Measurements from ENCODE around the gene DSCAML1.

DSCAML1 gene

GRCh38 chr11:117454564-117454917 is 342.5 kb downstream of the DSCAML1 start:
- Histone ChIP-seq H3K36me3 (replicated peaks) (no peaks in the 10 kb centered on the region), H3K27ac (no peak overlapping the region), H3K27me3 (replicated peaks) (no peaks in the 10 kb centered on the region), H3K4me3 (ENCODE audit: low read depth, low read length) (no peak overlapping the region)
- no peak for DNase-seq
- in situ Hi-C loops (cut with HindIII; ENCODE audit: low pct_ligation_motif_present, low sequenced_read_pairs): no loop called here
- TF ChIP-seq CTCF (IDR thresholded peaks at IDR 0.05; ENCODE audit: low read depth, low read length, missing control alignments): no peak

GRCh38 chr11:117453886-117454563 is 343.0 kb downstream of the DSCAML1 start:
- Histone ChIP-seq H3K4me3 (ENCODE audit: low read depth, low read length) (no peak overlapping the region), H3K27ac (no peak overlapping the region), H3K36me3 (replicated peaks) (no peaks in the 10 kb centered on the region), H3K27me3 (replicated peaks) (no peaks in the 10 kb centered on the region)
- no peak for TF ChIP-seq CTCF (IDR thresholded peaks at IDR 0.05; ENCODE audit: low read depth, low read length, missing control alignments)
- DNase-seq: no peak
- in situ Hi-C loops (cut with HindIII; ENCODE audit: low pct_ligation_motif_present, low sequenced_read_pairs): no loop called here

DNA sequence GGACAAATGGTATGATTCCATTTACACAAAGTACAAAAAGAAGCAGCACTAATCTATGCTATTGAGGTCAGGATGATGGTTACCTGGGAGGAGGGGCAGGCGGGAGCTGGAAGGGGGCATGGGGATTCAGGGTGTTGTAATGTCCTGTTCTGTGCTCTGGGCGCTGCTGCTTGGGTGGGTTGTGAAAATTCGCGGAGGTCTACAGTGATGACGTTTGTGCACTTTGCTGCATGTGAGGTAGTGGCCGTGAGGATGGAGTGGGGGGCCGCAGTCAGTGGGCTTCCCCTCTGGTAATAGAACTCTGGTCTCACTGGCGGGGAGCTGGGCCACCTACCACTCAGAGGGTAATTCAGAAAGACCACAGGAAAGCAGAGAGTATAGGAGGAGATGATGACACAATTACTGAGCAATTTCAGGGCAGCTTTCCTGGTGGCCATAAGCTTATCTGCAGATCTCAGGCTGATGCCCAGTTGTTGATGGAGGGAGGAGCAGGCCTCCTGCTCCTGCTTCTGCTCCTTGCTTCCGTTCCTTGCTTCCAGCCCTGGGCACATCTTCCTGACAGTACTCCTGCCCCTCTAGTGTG is 347.8 kb downstream of the DSCAML1 start:
- Histone ChIP-seq H3K36me3 (replicated peaks) (no peaks in the 10 kb centered on the region), H3K27ac (no peak overlapping the region), H3K27me3 (replicated peaks) (peaks cover 8% of the 10 kb centered on the region), H3K4me3 (ENCODE audit: low read depth, low read length) (no peak overlapping the region)
- no peak for DNase-seq
- in situ Hi-C loops (cut with HindIII; ENCODE audit: low pct_ligation_motif_present, low sequenced_read_pairs): loop anchor here (25.0 kb wide), 1 partner anchor 363 kb away; the partner anchor contains the start of gene FXYD2
- no peak for TF ChIP-seq CTCF (IDR thresholded peaks at IDR 0.05; ENCODE audit: low read depth, low read length, missing control alignments)

DNA sequence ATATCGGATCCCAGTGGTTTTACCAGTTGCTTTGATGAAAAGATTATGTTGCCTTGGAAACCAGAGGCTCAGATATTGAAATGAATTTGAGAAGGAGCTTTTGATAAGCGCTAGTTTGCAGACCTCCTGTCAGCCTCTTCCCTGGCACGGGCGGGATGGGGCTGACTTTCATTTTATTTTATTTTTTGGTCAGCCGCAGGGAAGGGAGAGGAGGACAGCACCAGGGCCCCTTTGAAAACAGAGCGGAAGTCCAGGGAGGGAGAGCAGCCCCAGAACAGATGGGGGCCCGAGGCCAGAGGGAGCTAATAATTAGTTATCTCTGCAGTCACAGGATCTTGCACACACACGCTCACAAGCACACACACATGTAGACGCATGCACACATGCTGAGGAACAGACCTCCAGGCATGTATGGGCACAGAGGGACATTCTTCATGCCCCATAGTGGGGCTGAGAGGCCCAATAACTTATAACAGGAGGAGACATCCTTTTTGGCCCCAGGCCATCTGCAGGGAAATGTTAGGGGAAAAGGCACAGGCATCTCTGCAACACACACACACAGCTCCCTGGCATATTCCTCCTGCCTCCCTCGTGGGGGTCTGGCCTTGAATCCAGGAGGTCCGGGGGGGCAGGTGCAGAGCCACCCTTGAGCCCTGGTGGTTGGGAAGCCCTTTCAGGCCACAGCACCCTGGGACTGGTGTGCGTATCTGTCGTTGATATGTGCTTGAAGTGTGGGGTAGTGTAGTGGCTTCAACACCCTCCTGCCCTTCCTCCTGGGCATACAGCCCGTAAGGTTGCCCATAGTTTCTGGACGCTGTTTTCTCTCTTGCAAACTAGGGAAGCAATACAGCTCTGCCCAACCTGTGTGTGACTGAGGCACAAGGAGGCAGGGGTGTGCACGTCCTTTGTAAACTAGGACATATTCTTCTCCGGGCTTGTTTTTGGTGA is 352.0 kb downstream of the DSCAML1 start:
- Histone ChIP-seq H3K27ac (no peak overlapping the region), H3K4me3 (ENCODE audit: low read depth, low read length) (no peak overlapping the region), H3K27me3 (replicated peaks) (peaks cover 24% of the 10 kb centered on the region), H3K36me3 (replicated peaks) (no peaks in the 10 kb centered on the region)
- DNase-seq: no peak
- in situ Hi-C loops (cut with HindIII; ENCODE audit: low pct_ligation_motif_present, low sequenced_read_pairs): loop anchor here (25.0 kb wide), 1 partner anchor 367 kb away; the partner anchor contains the start of gene FXYD2
- TF ChIP-seq CTCF (IDR thresholded peaks at IDR 0.05; ENCODE audit: low read depth, low read length, missing control alignments): no peak

GRCh38 chr11:117444256-117444655 is 352.8 kb downstream of the DSCAML1 start:
- peaks cover 24% of the 10 kb centered on the region for H3K27me3 ChIP-seq (replicated peaks)
- H3K4me3 ChIP-seq (ENCODE audit: low read depth, low read length): no peak overlapping the region
- no peak for DNase-seq
- in situ Hi-C loops (cut with HindIII; ENCODE audit: low pct_ligation_motif_present, low sequenced_read_pairs): loop anchor here (25.0 kb wide), 1 partner anchor 368 kb away; the partner anchor contains the start of gene FXYD2
- no peaks in the 10 kb centered on the region for H3K36me3 ChIP-seq (replicated peaks)
- TF ChIP-seq CTCF (IDR thresholded peaks at IDR 0.05; ENCODE audit: low read depth, low read length, missing control alignments): no peak
- H3K27ac ChIP-seq: no peak overlapping the region

Measured in brain microvascular endothelial cell (primary cell).